Stimulated activated CD4-positive, alpha-beta T cell treated with anti-CD3 and anti-CD28 coated beads, Interleukin-4, amount 100 ng/mL, for 24 hours (primary cell): ENCODE measurements around the gene PDE4B.
A peak's percentile ranks its signal among the peaks of the same experiment; 100 is the strongest.
"Not testable (repeated sequence)": the region's sequence is repeated elsewhere in the genome, so short reads cannot be mapped to it uniquely, and the experiment has no call there.

Source experiments
- DNase-seq: peaks from one replicate; pipeline ENCODE4 v3.0.0-alpha.2; 2020

Gene PDE4B

DNA sequence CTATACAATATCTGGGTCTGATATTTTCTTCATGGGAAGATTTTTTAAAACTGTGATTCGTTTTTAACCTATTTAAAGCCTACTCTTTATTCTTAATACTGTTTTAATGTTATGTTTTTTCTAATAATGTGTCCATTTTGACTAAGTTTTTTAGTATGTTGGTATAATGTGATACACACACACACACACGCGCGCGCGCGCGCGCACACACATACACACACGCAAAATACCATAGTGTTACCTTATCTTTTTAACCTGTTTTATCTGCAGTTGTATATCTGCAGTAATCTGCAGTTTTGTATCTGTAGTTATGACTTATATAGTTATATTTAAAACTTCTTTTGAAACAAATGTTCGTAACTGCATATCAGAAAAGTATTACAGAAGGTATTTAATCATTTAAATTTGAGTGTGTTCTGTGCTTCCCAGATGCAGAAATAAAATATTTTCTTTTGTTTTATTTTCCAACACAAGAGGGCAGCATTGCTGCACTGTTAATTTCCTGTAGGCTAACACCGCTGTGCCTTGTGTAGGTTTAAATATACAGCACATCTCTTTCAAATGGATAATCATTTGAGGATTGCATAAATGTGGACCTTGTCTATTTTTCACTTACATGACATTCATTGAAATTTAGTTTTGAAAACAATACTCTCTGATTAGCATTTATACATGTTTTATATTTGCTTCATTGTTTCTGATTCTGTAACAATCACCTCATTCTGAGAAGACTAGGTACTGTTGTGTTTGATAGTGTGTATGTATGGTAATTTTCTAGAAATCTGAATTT lies 166.1 kb downstream of the PDE4B start:
- DNase-seq: peak; percentile 44

DNA sequence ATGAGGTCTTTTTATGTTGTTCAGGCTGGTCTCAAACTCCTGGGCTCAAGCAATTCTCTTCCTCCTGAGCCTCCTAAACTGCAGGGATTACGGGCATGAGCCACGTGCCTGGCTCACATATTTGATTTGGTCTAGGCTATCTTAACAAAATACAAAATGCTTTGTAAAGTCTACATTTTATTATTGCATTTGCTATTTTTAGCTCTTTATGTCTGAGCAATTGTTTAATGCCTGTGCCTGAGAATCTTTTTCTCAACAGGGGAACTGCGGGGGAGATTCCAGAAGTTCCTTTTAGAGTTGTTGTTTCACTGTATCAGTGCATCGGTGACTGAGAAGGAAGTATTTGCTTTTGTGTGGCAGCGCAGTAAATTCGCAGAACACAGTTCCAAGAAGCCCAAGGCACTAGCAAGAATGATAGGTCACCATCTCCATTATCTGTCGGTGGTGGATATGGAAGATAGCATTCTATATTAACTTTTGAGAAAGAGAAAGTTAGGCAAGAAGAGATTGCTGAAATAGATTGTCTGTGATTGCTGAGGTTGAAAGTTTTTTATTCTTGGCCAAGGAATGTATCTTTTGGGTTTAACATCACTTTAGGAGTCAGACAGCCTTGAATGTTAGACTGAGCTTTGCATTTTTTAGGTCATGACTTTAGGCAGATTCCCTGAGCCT lies 167.3 kb downstream of the PDE4B start:
- DNase-seq: no peak

DNA sequence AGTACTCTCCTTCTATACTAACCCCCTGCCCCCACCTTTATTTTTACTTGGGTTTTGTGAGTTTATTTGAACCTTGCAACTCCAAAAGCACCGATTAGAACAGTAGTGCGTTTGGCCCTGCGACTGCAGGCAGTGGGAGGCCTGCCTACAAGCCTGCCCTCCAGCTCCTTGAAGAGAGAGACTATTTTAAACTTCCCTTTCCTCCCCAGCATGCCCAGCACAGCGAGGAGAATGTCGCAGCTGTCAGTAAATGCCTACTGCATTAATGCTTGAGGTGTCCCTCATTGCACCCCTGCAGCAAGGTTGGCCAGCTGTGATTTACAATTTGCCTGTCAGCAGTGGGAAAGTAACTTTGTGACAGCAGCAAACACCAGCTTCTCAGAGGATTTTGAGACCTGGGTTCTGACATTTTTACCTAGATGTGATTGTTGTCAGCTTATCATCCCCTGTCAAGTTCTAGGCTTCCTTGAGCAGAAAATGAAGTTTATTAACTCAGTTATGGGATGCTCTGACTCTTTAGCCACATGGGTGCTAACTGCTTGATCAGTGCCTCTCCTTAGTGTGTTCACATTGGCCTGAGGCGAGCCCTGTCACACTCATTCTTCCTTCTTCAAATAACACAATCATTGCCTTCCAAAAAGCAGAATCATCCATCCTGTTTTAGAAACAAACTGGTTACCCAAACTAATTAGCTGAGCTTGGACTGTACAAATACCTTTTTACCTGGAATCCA lies 170.6 kb downstream of the PDE4B start:
- no peak for DNase-seq

DNA sequence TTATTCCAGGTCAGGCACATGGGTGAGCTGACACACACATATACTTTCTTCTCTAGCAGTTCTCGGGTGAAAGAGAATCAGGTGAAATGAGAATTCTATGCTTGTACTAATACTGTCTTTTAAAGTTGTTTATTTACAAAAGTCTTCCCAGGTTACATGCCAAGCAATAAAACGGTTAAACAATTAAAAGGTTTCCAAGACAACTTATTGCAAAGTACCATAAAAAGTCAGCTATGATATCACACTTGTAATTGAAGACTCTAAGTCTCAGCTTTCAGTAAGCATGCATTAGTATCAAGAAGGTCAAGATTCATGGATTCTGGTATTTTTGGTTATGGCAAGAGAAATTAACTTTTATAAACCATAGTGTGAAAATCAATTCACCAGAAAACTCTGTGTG lies 171.4 kb downstream of the PDE4B start:
- no peak for DNase-seq

DNA sequence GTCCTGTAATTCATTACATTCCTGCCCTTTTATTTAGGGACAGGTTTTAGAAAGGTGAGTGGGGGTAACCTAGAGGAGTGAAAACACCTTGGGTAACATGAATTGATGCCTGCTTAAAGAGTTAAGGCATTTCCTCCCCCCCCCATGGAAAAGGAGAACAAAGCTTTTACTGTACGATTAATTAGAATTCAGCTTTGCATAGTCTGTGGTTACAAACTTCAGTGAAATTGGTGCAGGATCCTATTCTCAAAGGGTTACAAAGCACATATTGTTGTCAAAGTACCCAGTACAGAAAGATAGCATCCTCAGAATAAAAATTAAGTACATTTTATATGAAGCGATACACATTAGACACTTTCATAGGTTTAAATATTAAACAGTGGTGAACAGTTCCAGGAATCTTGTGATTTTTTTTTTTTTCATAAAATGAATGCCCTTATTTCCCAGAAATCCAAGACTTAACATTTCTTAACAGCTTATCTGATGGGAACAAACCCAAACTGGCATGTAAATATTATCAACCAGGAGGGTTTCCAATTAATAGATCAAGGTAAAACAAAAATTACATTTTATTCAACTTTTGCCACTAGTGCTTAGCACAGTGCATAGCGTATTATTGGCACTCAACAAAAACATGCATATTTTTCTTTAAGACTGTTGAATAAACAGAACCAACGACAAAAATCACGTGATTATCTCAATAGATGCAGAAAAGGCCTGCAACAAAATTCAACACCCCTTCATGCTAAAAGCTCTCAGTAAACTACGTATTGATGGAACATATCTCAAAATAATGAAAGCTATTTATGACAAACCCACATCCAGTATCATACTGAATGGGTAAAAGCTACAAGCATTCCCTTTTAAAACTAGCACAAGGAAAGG lies 172.7 kb downstream of the PDE4B start:
- DNase-seq: no peak

DNA sequence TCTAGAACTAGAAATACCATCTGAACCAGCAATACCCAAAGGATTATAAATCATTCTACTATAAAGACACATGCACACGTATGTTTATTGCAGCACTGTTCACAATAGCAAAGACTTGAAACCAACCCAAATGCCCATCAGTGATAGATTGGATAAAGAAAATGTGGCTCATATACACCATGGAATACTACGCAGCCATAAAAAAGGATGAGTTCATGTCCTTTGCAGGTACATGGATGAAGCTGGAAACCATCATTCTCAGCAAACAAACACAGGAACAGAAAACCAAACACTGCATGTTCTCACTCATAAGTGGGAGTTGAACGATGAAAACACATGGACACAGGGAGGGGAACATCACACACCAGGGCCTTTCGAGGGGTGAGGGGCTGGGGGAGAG lies 174.8 kb downstream of the PDE4B start:
- DNase-seq: not testable (repeated sequence)

DNA sequence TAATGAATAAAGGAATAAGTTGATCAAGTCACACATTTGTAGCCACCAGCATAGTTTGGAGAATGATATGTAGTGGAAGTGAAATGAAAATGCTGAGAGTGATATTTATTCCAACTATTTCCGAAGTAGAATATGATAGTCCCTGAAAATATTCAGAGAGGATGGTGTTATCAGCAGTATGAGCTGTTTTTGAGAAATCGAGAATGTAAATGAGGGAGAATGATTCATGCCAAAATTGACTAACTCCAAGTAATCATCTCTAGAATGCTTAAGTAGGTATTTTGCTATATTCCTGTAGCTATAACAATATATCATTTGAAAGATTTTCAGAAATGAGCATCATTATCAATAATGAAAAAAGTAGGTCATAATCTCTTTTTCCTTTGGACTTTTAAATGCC lies 178.9 kb downstream of the PDE4B start:
- no peak for DNase-seq

DNA sequence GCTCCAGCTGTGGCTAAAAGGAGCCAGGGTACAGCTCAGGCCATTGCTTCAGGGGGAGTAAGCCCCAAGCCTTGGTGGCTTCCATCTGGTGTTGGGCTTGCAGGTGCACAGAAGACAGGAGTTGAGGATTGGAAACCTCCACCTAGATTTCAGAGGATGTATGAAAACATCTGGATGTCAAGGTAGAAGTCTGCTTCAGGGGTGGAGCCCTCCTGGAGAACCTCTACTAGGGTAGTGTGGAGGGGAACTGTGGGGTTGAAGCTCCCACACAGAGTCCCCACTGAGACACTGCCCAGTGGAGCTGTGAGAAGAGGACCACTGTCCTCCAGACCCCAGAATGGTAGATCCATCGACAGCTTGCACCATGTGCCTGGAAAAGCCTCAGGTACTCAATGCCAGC lies 183.0 kb downstream of the PDE4B start:
- no peak for DNase-seq

DNA sequence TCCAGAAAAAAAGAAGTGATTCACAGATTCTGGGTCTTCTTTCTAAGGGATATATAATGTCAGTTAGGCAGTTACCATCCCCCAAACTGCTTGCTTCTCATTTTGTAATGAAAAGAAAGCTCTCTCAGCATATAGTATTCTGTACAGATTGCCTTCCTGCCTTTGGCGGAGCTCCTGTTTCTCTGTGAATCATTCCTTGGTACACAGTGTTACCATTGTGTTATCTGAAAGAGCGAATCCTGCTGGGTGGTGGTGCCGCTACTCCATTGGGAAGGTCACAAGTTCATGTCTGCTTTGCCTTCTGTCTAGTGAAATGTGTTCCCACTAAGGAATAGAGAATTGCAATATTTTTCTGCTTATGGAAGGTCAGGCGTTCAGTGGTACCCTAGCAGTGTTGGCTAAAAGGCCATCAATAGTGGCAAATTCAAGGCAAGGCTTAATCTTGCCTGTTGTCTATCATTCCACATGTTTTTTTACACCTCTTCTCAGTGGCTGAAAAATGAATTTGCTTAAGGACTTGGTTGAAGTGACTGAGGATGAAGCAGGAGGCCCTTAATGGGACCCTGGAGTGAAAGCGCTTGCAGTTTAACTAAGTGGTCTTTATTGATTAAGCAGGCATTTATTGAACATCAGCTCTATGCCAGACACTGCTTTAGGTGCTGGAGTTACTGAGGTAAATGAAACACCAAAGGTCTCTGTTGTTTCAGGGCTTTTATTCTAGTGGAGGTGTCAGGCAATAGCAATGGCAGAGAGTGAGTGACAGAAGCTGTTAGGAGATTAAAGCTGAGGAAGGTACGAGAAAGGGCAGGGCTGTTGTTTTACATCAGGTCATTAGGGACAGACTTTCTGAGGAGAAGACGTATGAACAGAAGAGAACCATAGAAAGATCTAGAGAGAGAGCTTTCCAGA lies 186.7 kb downstream of the PDE4B start:
- DNase-seq: no peak

DNA sequence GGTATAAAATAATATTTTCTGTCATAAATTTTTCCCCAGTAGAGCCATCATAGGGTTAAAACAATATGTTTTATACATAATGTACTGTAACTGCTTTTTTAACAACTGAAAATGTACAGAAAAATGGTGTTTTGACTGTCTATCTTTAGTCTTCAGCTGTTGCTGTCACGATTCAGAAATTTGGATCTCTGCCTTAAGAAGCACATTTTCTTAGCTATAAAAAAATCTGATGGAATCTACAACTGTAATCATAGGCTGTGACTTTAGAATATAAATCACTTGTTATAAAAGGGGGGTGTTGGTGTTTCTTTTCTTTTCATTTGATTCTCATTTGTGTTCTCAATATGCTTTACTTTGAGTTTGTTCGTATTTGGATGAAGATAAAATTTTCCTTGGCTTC lies 187.5 kb downstream of the PDE4B start:
- DNase-seq: no peak

DNA sequence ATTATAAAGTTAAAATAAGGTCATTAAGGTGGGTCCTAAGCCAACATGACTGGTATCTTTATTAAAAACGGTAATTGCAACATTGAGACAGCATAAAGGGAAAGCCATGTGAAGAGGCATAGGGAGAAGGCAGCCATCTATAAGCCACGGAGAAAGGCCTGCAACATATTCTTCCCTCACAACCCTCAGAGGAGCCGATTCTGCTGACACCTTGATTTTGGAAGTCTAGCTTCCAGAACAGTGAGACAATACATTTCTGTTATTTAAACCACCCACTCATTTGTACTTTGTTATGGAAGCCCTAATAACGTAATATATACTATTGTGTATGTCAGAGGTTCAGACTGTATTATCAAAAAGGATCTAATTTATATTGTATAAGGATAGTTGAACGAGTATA lies 190.8 kb downstream of the PDE4B start:
- no peak for DNase-seq

DNA sequence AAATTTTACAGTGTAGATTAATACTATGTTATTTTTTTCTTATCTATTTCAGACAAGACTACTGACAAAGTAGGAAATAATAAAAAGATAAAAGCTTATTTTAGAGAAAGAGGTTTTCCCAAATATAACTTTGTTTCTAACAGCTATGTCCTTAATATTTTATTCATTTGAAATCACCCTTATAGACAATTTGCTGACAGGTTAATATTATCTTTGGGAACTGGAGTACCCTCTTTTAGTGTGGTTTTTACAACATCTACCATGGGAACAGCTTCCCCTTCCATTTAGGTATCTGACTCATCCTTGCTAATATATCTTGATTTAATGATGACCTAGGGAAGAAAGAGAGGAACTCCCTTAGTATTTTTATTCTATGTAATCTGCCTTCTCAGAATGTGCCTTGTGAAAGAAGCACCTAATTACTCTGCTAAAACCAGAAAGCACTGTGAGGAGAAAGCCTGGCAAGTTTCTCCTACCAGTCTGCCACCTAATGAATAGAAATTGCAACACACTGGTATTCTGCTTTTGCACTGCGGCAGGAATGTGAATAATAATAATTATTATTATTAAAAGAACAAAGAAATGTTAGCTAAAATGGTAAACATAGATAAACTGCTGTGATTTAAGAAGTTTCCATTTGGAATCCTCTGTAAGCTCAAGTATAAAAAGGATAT lies 192.8 kb downstream of the PDE4B start:
- DNase-seq: no peak

DNA sequence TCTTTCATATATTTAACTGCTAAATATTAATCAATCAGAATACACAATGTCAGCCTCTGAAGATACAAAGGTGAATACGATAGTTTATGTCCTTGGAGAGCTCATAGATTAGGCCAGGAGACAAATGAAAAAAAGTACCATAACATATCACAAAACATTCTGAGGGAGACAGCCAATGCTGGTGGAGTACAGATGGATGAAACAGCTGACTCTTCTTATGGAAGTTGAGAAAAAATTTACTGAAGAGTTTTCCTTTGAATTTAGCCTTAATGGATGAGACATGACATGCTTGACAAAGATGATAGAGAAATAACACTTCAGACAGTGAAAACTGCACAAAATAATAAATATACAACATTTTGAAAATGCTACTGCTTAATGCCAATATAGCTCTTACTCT lies 193.5 kb downstream of the PDE4B start:
- DNase-seq: no peak

DNA sequence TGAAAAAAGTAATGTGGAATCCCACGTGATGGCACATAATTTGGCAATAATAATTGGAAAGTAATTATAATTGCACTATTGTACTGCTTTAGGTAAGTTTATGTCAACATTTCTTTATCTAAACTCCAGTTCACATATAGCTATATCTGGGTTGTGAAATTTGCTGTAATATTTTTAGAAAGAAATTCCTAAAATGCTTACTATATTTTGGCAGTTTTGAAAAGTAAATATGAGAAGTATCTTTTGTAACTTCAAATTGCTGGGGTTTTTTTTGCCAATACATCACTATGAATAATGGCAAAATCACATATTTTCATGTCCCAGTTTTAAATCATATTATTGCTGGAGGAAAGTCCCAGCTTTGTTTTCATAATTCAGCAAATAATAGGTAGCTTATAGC lies 197.5 kb downstream of the PDE4B start:
- no peak for DNase-seq

DNA sequence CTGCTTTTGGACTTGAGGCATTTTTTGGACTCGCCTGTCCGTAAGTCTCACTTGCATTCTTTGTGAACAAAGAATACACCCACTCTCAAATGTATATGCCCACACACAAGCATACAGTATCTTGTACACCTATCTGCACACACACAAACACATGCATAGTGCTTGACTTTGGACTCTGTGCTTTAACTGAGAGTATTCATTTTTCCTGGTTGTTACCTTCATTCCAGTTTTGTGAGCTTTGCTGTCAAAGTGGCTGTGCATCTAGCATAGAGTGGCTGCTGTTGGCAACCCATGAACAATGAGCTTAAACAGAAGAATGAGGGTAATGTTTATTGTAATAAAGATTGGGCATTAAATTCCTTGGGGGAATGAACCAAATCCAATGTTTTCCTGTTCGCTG lies 199.0 kb downstream of the PDE4B start:
- DNase-seq: no peak

DNA sequence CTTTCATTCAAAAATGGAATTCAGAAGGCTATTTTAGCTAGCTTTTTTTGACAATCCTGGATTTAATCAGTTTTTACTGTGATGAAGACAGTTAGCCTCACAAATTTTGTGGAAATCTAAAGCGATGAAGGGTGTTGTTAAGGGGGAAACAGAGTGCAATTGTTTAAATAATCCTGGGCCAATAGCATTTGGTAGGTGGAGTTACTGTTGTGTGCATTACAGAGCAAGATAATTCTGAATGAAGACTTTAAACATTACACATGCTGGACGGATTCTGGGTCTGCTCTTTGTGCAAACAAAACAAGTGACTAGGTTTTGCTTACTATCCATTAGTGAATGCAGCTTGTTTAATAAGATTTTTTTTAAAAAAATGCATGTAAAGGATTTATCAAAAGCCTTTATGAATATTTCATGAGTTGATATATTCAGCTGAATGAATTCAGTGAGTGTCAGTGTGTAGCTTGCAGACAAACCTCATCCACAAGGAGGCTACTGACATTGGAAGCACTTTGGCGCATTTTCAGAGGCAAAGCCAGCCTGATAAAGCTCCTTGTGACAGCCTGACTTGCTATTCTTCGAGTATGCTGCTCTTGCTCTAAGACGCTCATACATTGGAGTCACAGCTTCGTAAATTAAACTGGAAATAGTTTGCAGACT lies 199.6 kb downstream of the PDE4B start:
- DNase-seq: no peak

DNA sequence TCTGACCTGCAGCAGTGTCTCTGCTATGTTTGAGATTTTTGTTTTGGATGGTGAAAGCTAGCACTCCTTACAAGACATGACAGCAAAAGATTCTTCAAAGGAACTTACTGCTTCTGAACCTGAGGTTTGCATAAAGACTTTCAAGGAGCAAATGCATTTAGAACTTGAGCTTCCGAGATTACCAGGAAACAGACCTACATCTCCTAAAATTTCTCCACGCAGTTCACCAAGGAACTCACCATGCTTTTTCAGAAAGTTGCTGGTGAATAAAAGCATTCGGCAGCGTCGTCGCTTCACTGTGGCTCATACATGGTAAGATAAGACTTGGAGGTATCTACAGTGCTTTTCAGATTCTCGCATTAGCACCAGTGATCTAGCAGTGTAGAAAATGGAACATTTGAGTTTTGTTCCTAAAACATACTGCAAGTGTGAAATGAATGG lies 200.2 kb downstream of the PDE4B start:
- no peak for DNase-seq

DNA sequence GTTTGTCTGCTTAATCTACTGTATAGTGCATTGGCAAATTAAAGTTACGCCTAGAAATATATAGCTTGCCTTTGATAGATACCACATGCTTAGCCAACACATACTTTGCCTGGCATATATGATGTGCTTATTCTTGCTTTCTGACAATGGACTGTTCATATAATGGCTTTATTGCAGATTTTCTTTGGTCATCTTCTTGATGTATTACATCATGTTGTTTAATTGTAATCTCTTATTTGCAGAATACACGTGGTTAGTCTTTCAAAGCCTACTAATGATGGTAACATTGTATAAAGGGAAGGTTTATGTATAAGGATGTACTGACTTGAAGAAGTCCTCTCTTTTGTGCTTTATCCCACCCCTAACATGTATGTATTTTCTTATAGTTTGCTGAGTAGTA lies 201.5 kb downstream of the PDE4B start:
- DNase-seq: no peak

DNA sequence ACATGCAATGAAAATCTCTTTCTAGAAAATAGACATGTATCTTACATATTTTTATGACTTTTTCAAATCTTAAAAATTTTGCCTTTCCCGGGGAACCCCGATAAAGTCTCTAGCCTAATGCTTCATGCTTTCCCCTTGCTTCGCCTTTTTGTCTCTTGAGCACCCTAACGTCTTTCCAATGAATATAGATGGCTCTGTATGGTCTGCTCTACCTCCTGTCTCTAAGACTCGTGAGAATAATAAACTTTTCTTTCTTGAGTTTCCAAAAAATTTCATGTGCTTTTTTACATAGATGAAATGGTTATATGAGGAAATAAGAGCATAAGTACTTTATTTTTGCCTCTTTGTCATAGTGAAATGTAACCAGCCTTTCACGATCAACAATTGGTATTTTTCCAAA lies 202.6 kb downstream of the PDE4B start:
- DNase-seq: no peak

DNA sequence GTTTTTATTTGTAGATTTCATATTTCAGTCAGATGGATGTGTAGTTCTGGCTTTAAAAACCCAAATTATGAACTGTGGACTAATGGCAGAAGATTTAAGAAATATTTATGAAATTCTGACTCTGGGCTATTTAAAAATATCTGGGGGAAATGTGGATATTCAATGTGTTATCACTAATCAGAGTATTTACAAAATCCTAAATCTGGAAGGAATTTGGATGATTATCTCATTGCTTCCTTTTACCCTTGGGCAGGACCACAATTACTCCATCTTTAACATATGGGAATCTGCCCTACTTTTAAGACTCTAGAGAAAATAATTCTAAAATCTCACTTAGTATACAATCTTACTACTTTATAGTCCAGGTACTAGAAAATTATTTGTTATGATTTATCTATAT lies 203.2 kb downstream of the PDE4B start:
- no peak for DNase-seq

DNA sequence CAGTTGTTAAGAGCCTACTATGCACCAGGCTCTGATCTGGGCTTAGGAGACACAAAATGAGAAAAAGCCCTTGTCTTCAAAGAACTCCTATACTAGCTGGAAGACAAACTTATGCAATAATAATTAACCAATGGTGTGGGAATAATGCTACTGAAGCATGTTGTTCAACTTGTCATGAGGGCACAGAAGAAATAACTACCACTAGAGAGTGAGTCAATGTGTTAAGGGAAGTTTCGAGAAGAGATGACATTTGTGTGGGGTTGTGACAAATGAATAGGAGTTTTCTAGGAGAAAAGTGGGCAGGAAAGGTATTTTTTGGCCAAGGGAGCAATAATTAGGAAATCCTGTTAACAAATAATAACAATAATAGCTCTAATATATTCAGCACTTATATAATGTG lies 205.0 kb downstream of the PDE4B start:
- DNase-seq: no peak
